ENCODE data around the gene FBXO28.

DNA sequence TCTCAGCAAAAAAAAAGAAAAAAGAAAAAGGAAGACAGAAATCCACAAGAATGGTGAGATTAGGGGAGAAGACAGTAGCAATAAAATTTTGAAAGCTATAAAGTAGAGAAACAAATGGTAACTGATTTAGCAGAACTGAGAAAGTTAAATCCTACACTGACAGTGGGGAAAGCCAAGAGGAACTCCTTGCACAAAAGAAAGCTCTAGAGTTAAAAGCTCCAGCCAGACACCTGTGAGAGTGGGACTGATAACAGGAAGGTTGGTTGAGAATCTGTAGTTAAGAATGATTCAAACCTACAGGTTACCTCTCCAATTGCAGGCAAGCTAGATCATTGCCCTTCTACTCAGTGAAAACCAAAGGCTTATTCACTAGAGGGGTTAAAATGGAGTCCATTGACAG is 23.6 kb downstream of the FBXO28 start:
- TF ChIP-seq, protein P1, sequence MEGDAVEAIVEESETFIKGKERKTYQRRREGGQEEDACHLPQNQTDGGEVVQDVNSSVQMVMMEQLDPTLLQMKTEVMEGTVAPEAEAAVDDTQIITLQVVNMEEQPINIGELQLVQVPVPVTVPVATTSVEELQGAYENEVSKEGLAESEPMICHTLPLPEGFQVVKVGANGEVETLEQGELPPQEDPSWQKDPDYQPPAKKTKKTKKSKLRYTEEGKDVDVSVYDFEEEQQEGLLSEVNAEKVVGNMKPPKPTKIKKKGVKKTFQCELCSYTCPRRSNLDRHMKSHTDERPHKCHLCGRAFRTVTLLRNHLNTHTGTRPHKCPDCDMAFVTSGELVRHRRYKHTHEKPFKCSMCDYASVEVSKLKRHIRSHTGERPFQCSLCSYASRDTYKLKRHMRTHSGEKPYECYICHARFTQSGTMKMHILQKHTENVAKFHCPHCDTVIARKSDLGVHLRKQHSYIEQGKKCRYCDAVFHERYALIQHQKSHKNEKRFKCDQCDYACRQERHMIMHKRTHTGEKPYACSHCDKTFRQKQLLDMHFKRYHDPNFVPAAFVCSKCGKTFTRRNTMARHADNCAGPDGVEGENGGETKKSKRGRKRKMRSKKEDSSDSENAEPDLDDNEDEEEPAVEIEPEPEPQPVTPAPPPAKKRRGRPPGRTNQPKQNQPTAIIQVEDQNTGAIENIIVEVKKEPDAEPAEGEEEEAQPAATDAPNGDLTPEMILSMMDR (conservative IDR thresholded peaks at IDR 0.05; ENCODE audit: low read depth, low read length): no peak
- no peak for TF ChIP-seq EZH2 (IDR thresholded peaks at IDR 0.05; ENCODE audit: borderline replicate concordance, low read depth, low read length, poor library complexity, severe bottlenecking)
